Measurements from ENCODE around the gene DAD1.

DNA sequence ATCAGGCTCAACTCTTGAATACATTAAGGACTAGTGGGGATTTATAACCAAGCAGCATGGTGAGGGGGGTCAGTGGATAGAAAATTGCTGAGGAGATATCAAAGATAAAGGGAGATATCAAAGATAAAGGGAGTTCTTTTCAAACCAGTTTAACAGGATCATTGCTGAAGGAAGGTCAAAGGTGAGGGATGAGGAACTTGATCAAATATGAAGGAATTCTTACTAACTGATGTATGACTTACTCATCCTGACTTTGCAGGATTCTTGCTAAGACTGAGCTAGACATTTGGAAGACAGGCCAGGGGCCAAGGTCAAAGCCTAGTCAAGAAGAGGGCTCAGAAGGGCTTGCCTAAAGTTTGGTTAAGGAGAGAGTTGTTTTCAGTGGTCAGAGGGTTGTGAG lies 13.8 kb upstream of the DAD1 start:
- TF ChIP-seq, protein P1, sequence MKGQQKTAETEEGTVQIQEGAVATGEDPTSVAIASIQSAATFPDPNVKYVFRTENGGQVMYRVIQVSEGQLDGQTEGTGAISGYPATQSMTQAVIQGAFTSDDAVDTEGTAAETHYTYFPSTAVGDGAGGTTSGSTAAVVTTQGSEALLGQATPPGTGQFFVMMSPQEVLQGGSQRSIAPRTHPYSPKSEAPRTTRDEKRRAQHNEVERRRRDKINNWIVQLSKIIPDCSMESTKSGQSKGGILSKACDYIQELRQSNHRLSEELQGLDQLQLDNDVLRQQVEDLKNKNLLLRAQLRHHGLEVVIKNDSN (IDR thresholded peaks at IDR 0.05; ENCODE audit: borderline replicate concordance, low read depth), result no peak
- TF ChIP-seq, protein P2, sequence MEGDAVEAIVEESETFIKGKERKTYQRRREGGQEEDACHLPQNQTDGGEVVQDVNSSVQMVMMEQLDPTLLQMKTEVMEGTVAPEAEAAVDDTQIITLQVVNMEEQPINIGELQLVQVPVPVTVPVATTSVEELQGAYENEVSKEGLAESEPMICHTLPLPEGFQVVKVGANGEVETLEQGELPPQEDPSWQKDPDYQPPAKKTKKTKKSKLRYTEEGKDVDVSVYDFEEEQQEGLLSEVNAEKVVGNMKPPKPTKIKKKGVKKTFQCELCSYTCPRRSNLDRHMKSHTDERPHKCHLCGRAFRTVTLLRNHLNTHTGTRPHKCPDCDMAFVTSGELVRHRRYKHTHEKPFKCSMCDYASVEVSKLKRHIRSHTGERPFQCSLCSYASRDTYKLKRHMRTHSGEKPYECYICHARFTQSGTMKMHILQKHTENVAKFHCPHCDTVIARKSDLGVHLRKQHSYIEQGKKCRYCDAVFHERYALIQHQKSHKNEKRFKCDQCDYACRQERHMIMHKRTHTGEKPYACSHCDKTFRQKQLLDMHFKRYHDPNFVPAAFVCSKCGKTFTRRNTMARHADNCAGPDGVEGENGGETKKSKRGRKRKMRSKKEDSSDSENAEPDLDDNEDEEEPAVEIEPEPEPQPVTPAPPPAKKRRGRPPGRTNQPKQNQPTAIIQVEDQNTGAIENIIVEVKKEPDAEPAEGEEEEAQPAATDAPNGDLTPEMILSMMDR (IDR thresholded peaks at IDR 0.05), result no peak
- no peak for TF ChIP-seq POLR2AphosphoS5 (IDR thresholded peaks at IDR 0.05; ENCODE audit: low read depth, low read length)

Measured in SK-N-SH (cell line).